Stomach (tissue), 9 donors: ENCODE measurements around the gene PARD3. TPM values are rescaled to one million over a fixed set of nuclear protein-coding genes. Genes with fewer than 3 reads are reported as not detected.
"Not testable (repeated sequence)": the region's sequence is repeated elsewhere in the genome, so short reads cannot be mapped to it uniquely, and the experiment has no call there.

Source experiments
- DNase-seq, 2 donors: peaks; one replicate each; pipeline versions ENCODE4 v3.0.0 to v3.0.0-alpha.2; 2013 to 2019
- H3K27ac ChIP-seq, 5 donors: fragments of 200-600 bp in 4 of 5; sonication (generic) in 4 of 5; one replicate each; pipeline ENCODE4 v1.5.1; 2013 to 2019; ENCODE audit warnings: mild to moderate bottlenecking in 1 of 5, moderate library complexity in 1 of 5
- H3K27me3 ChIP-seq, 3 donors: fragments of 200-600 bp; sonication (generic); one replicate each; pipeline ENCODE4 v1.5.1; 2017 to 2019; ENCODE audit warnings: mixed run types in 1 of 3
- H3K36me3 ChIP-seq, 4 donors: fragments of 200-600 bp; sonication (generic); 1 replicate in 3 of 4; 2 replicates in 1 of 4; pipeline ENCODE4 v1.5.1; 2016 to 2019
- H3K4me1 ChIP-seq, 4 donors: fragments of 200-600 bp; sonication (generic); one replicate each; pipeline ENCODE4 v1.5.1; 2016 to 2019
- H3K4me3 ChIP-seq, 4 donors: fragments of 200-600 bp; sonication (generic) in 3 of 4; one replicate each; pipeline ENCODE4 v1.5.1; 2016 to 2019; ENCODE audit warnings: mild to moderate bottlenecking in 1 of 4
- H3K9me3 ChIP-seq, 4 donors: fragments of 200-600 bp; sonication (generic); one replicate each; pipeline ENCODE4 v1.5.1; 2016 to 2019
- EP300 ChIP-seq: sonication (generic); formaldehyde crosslinking; IDR thresholded peaks from one replicate; pipeline ENCODE4 v1.6.1; 2017; ENCODE audit warnings: antibody characterized with exemption
- POLR2A ChIP-seq, 4 donors: fragments of 450-650 bp; IDR thresholded peaks; one replicate each; pipeline ENCODE4 v1.6.1; 2016; ENCODE audit warnings: antibody characterized with exemption in 4 of 4, control low read depth in 2 of 4, mild to moderate bottlenecking in 1 of 4, moderate library complexity in 1 of 4
- POLR2AphosphoS5 ChIP-seq, 3 donors: sonication (generic); formaldehyde crosslinking; IDR thresholded peaks; one replicate each; pipeline ENCODE4 v1.6.1; 2016; ENCODE audit warnings: antibody characterized with exemption in 3 of 3
- WGBS, 5 donors: extraction: QIAGEN DNeasy Blood & Tissue Kit in 3 of 5; methylation state at CpG; one replicate each; pipeline versions ENCODE4 v1.1.5 to v1.1.7; 2013 to 2018; 5-methylcytosine and 5-hydroxymethylcytosine counted together
- intact Hi-C: fragments of 100-400 bp; cut with DNase I; formaldehyde crosslinking; loops from one replicate; pipeline ENCODE4 v1.15.1; 2023; ENCODE audit warnings: low total_unique reads
- polyA plus RNA-seq, 3 donors: library from polyadenylated mRNA; stranded (reverse); fragments of 200-250 nt; gene quantifications; one replicate each; pipeline ENCODE4 v1.2.3, GENCODE V29; 2013
- total RNA-seq, 5 donors: library from RNA; depleted of rRNA; stranded (reverse); fragments of >200 nt; gene quantifications; one replicate each; pipeline versions ENCODE4 v1.1.0 to v1.2.3, GENCODE V29; 2014 to 2016
- TF ChIP-seq, protein P1 (sequence below), 7 experiments: fragments of 450-650 bp in 4 of 7; fragments of 200-600 bp in 3 of 7; sonication (generic) in 3 of 7; IDR thresholded peaks; one replicate each; pipeline ENCODE4 v1.5.1; 2016 to 2019; ENCODE audit warnings: antibody characterized with exemption in 7 of 7, control low read depth in 2 of 7, mild to moderate bottlenecking in 1 of 7
- donor health status: healthy with polysubstance abuse.
- donor health status: Bipolar disorder and iron deficiency.
- donor health status: healthy.

Gene PARD3
- total and polyA plus RNA-seq, 8 donors: 13.7 to 118 (median 31.8) TPM

DNA sequence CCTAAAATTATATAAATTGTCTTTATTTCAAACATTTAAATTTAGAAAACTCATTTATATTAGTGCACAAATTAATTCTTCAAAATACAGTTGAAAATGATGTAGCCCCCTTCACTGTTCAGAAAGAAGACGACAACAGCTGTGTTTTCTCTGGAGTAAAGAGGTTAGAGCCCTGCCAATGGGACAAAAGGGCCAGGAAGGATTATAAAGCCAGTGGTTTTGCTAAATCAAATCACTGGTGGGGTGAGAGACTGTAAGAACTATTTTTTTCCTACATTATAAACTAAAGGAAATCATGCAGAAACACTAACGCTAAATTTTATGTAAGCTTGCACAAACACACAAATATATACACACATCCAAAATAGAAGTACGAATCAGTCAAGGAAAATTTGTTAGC is 386.6 kb downstream of the PARD3 start:
- Histone ChIP-seq H3K4me1 (peaks cover 0 to 13% (median 5%) of the 10 kb centered on the region in 4 donors), H3K9me3 (no peaks in the 10 kb centered on the region), H3K36me3 (no peaks in the 10 kb centered on the region), H3K4me3 (no peak overlapping the region), H3K27ac (no peak overlapping the region), H3K27me3 (no peaks in the 10 kb centered on the region)
- intact Hi-C loops: no loop called here
- TF ChIP-seq POLR2AphosphoS5 (IDR thresholded peaks at IDR 0.05) (no peak), POLR2A (IDR thresholded peaks at IDR 0.05) (no peak), EP300 (no peak)
- TF ChIP-seq, protein P1, sequence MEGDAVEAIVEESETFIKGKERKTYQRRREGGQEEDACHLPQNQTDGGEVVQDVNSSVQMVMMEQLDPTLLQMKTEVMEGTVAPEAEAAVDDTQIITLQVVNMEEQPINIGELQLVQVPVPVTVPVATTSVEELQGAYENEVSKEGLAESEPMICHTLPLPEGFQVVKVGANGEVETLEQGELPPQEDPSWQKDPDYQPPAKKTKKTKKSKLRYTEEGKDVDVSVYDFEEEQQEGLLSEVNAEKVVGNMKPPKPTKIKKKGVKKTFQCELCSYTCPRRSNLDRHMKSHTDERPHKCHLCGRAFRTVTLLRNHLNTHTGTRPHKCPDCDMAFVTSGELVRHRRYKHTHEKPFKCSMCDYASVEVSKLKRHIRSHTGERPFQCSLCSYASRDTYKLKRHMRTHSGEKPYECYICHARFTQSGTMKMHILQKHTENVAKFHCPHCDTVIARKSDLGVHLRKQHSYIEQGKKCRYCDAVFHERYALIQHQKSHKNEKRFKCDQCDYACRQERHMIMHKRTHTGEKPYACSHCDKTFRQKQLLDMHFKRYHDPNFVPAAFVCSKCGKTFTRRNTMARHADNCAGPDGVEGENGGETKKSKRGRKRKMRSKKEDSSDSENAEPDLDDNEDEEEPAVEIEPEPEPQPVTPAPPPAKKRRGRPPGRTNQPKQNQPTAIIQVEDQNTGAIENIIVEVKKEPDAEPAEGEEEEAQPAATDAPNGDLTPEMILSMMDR (IDR thresholded peaks at IDR 0.05): no peak
- WGBS, 5 donors: 26 to 51% (median 32%) methylated on average over 3 of the region's 3 CpGs
- no peak for DNase-seq

DNA sequence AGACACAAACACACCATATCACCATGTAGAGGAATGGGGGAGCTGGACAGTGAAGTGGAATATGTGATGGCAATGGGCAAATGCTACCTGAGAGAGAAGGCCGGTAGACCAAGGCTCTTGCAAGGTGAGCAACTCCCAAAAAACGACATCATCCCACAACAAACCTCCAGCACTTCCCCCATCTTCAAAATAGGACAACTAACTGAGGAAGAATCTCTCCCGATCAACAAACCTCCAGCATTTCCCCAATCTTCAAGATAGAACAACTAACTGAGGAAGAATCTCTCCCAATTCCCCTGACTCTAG is 387.2 kb downstream of the PARD3 start:
- Histone ChIP-seq H3K36me3 (no peaks in the 10 kb centered on the region), H3K4me1 (peaks cover 0 to 7% (median 3%) of the 10 kb centered on the region in 4 donors), H3K27ac (no peak overlapping the region), H3K4me3 (no peak overlapping the region), H3K27me3 (no peaks in the 10 kb centered on the region), H3K9me3 (no peaks in the 10 kb centered on the region)
- intact Hi-C loops: no loop called here
- 83 to 93% (median 87%) methylated on average over 3 of the region's 3 CpGs for WGBS, 5 donors
- DNase-seq: no peak
- no peak for TF ChIP-seq POLR2A (IDR thresholded peaks at IDR 0.05)
- TF ChIP-seq, protein P1 (IDR thresholded peaks at IDR 0.05): no peak
- no peak for TF ChIP-seq EP300
- TF ChIP-seq POLR2AphosphoS5 (IDR thresholded peaks at IDR 0.05): no peak

DNA sequence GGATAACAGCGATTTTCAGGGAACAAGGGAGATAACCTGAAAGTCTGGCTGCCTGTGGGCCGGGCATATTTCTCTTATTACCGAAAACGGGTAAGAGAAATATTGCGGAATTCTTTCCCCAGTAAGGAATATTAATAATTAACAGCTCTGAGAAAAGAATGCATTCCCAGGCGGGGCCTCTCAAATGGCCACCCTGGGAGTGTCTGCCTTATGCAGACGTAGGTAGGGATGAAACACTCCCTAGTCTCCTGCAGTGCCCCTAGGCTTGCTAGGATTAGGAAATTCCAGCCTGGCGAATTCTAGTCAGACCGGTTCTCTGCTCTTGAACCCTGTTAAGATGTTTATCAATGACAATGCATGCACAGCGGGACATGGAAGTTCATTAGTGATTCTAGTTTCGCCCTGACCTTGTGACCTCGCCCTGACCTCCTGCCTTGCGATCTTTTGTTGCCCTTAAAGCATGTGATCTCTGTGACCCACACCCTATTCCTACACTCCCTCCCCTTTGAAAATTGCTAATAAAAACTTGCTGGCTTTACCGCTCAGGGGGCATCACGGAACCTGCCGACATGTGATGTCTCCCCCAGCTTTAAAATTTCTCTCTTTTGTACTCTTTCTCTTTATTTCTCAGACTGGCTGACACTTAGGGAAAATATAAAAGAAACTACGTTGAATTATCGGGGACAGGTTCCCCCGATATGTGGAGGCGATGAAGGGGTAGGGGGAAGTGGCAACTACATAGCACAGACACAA is 387.8 kb downstream of the PARD3 start:
- DNase-seq, H3K36me3 ChIP-seq, intact Hi-C loops, H3K27me3 ChIP-seq, H3K4me1 ChIP-seq, H3K27ac ChIP-seq, H3K4me3 ChIP-seq, H3K9me3 ChIP-seq: not testable (repeated sequence)
- 83 to 93% (median 87%) methylated on average over 20 of the region's 20 CpGs for WGBS, 5 donors

DNA sequence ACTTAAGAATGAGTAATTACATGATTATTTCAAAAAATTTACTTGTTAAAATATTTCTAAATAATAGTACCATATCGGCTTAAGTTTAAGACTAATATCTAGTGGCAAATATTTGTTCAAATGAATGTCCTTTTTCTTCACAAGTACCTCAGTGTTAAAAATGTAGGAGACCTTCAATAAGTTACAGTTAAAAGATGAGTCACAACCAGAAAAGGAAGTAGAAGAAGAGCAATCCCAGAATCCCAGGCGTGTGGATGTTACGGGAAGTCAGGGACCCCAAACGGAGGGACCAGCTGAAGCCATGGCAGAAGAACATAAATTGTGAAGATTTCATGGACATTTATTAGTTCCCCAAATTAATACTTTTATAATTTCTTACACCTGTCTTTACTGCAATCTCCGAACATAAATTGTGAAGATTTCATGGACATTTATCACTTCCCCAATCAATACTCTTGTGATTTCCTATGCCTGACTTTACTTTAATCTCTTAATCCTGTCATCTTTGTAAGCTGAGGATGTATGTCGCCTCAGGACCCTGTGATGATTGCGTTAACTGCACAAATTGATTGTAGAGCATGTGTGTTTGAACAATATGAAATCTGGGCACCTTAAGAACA is 388.4 kb downstream of the PARD3 start:
- H3K27me3 ChIP-seq, DNase-seq, H3K36me3 ChIP-seq, H3K4me1 ChIP-seq, H3K9me3 ChIP-seq, H3K27ac ChIP-seq, H3K4me3 ChIP-seq, intact Hi-C loops: not testable (repeated sequence)
- WGBS, 5 donors: 90 to 96% (median 92%) methylated on average over 7 of the region's 7 CpGs

DNA sequence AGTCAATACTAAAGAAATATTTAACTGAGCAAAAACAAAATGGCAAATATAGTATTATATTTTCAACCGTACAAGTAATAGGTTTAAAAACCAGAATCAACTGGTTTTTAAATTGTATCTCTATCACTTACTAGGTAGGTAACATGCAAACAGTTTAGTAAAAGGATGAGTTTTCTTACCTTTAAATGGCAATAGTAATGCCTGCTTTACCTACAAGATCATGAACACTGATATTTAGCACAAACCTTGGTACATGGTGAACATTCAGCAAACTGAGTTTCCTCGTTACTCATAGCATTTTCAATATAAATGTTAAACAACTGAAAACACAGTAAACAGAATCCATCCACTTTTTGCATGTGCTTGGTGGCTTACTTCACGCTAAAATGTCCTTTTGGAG is 389.1 kb downstream of the PARD3 start:
- TF ChIP-seq POLR2AphosphoS5 (IDR thresholded peaks at IDR 0.05): no peak
- TF ChIP-seq POLR2A (IDR thresholded peaks at IDR 0.05): no peak
- TF ChIP-seq EP300: no peak
- 61 to 65% (median 62%) methylated on average over 3 of the region's 3 CpGs for WGBS, 5 donors

More for the DNA sequence above, 389.1 kb downstream of the PARD3 start:
- Histone ChIP-seq H3K9me3 (no peaks in the 10 kb centered on the region), H3K4me1 (no peaks in the 10 kb centered on the region), H3K27me3 (no peaks in the 10 kb centered on the region), H3K27ac (no peak overlapping the region), H3K36me3 (no peaks in the 10 kb centered on the region), H3K4me3 (no peak overlapping the region)
- DNase-seq: no peak
- intact Hi-C loops: no loop called here
